ENCODE measurements around the gene LRMDA. TPM values are rescaled to one million over a fixed set of nuclear protein-coding genes. Genes with fewer than 3 reads are reported as not detected.

The LRMDA gene
- total RNA-seq, 3 donors from 2014 or later (not counting 1 experiment from before 2014, with no cell fraction given): 1.4 to 2.4 (median 2.1) TPM

- 83% methylated on average over 6 of the region's 6 CpGs for WGBS (ENCODE audit: insufficient coverage)
- Histone ChIP-seq H3K27me3 (ENCODE audit: control insufficient read depth, insufficient read depth, low read length) (no peaks in the 10 kb centered on the region), H3K9me3 (ENCODE audit: control insufficient read depth, insufficient read depth, low read length) (no peaks in the 10 kb centered on the region), H3K36me3 (ENCODE audit: control insufficient read depth, insufficient read depth, low read length) (no peaks in the 10 kb centered on the region), H3K4me3 (ENCODE audit: low read length) (no peak overlapping the region), H3K4me1 (ENCODE audit: control insufficient read depth, insufficient read depth, low read length) (no peaks in the 10 kb centered on the region), H3K27ac (ENCODE audit: low read length) (no peak overlapping the region)
- no peaks in the 10 kb centered on the region for H3K36me3 Mint-ChIP-seq
- no peak for TF ChIP-seq CTCF (IDR thresholded peaks at IDR 0.05)
- intact Hi-C loops (cut with micrococcal nuclease): no loop called here
- H3K27me3 Mint-ChIP-seq (ENCODE audit: low read depth in 2 of 2): no peaks in the 10 kb centered on the region
- no peak for ATAC-seq
- H3K9me3 Mint-ChIP-seq: no peaks in the 10 kb centered on the region
- peaks cover 5 to 7% of the 10 kb centered on the region in 2 donors for H3K4me1 Mint-ChIP-seq
- H3K4me3 Mint-ChIP-seq: no peak overlapping the region
- no peak for DNase-seq
- no peak overlapping the region for H3K27ac Mint-ChIP-seq
Measured at GRCh38 chr10:76554478-76554877, 1123.1 kb downstream of the LRMDA start.

GRCh38 chr10:76555067-76555670 lies 1123.7 kb downstream of the LRMDA start:
- DNase-seq (no peak), ATAC-seq (no peak)
- Histone ChIP-seq H3K27ac (ENCODE audit: low read length) (no peak overlapping the region), H3K4me1 (ENCODE audit: control insufficient read depth, insufficient read depth, low read length) (no peaks in the 10 kb centered on the region), H3K27me3 (ENCODE audit: control insufficient read depth, insufficient read depth, low read length) (no peaks in the 10 kb centered on the region), H3K9me3 (ENCODE audit: control insufficient read depth, insufficient read depth, low read length) (no peaks in the 10 kb centered on the region), H3K36me3 (ENCODE audit: control insufficient read depth, insufficient read depth, low read length) (no peaks in the 10 kb centered on the region), H3K4me3 (ENCODE audit: low read length) (no peak overlapping the region)
- intact Hi-C loops (cut with micrococcal nuclease): no loop called here
- Mint-ChIP-seq H3K27me3 (ENCODE audit: low read depth in 2 of 2) (no peaks in the 10 kb centered on the region), H3K4me3 (no peak overlapping the region), H3K9me3 (no peaks in the 10 kb centered on the region), H3K27ac (no peak overlapping the region), H3K36me3 (no peaks in the 10 kb centered on the region), H3K4me1 (peaks cover 5 to 7% of the 10 kb centered on the region in 2 donors)
- no peak for TF ChIP-seq CTCF (IDR thresholded peaks at IDR 0.05)
- 69% methylated on average over 2 of the region's 2 CpGs for WGBS (ENCODE audit: insufficient coverage)

- no peak for DNase-seq
- H3K9me3 Mint-ChIP-seq: no peaks in the 10 kb centered on the region
- no peak overlapping the region for H3K27ac Mint-ChIP-seq
- ATAC-seq: no peak
- no peak overlapping the region for H3K4me3 Mint-ChIP-seq
- TF ChIP-seq CTCF (IDR thresholded peaks at IDR 0.05): no peak
- no peaks in the 10 kb centered on the region for H3K36me3 Mint-ChIP-seq
- no peaks in the 10 kb centered on the region for H3K4me1 Mint-ChIP-seq
- H3K27me3 Mint-ChIP-seq (ENCODE audit: low read depth in 2 of 2): no peaks in the 10 kb centered on the region
- Histone ChIP-seq H3K36me3 (ENCODE audit: control insufficient read depth, insufficient read depth, low read length) (no peaks in the 10 kb centered on the region), H3K4me1 (ENCODE audit: control insufficient read depth, insufficient read depth, low read length) (no peaks in the 10 kb centered on the region), H3K27ac (ENCODE audit: low read length) (no peak overlapping the region), H3K9me3 (ENCODE audit: control insufficient read depth, insufficient read depth, low read length) (no peaks in the 10 kb centered on the region), H3K27me3 (ENCODE audit: control insufficient read depth, insufficient read depth, low read length) (no peaks in the 10 kb centered on the region), H3K4me3 (ENCODE audit: low read length) (no peak overlapping the region)
- WGBS (ENCODE audit: insufficient coverage): 89% methylated on average over 4 of the region's 4 CpGs
- intact Hi-C loops (cut with micrococcal nuclease): no loop called here
Measured at GRCh38 chr10:76557366-76557765, 1125.9 kb downstream of the LRMDA start.

GRCh38 chr10:76558586-76558985 lies 1127.2 kb downstream of the LRMDA start:
- WGBS (ENCODE audit: insufficient coverage): 85% methylated on average over 1 of the region's 1 CpG
- no peaks in the 10 kb centered on the region for H3K27me3 Mint-ChIP-seq (ENCODE audit: low read depth in 2 of 2)

More at GRCh38 chr10:76558586-76558985, 1127.2 kb downstream of the LRMDA start:
- intact Hi-C loops (cut with micrococcal nuclease): no loop called here
- ATAC-seq: no peak
- Mint-ChIP-seq H3K4me1 (no peaks in the 10 kb centered on the region), H3K36me3 (no peaks in the 10 kb centered on the region), H3K4me3 (no peak overlapping the region), H3K9me3 (no peaks in the 10 kb centered on the region), H3K27ac (no peak overlapping the region)
- Histone ChIP-seq H3K9me3 (ENCODE audit: control insufficient read depth, insufficient read depth, low read length) (no peaks in the 10 kb centered on the region), H3K27me3 (ENCODE audit: control insufficient read depth, insufficient read depth, low read length) (no peaks in the 10 kb centered on the region), H3K36me3 (ENCODE audit: control insufficient read depth, insufficient read depth, low read length) (no peaks in the 10 kb centered on the region), H3K4me3 (ENCODE audit: low read length) (no peak overlapping the region), H3K4me1 (ENCODE audit: control insufficient read depth, insufficient read depth, low read length) (no peaks in the 10 kb centered on the region), H3K27ac (ENCODE audit: low read length) (no peak overlapping the region)
- no peak for DNase-seq
- no peak for TF ChIP-seq CTCF (IDR thresholded peaks at IDR 0.05)

Data from natural killer cell (primary cell).